Stimulated activated CD8-positive, alpha-beta memory T cell treated with anti-CD3 and anti-CD28 coated beads, Interleukin-12 subunit alpha, Interleukin-12 subunit beta, amount 100 ng/mL, for 24 hours (primary cell): ENCODE measurements around the gene PAFAH1B1.

Experiments
- DNase-seq: peaks from one replicate; pipeline ENCODE4 v3.0.0-alpha.2; 2020; ENCODE audit errors: extremely low read depth

The PAFAH1B1 gene

GRCh38 chr17:2719861-2720260 is 126.4 kb downstream of the PAFAH1B1 start:
- DNase-seq, result no peak

- DNase-seq, result no peak
These were observed 128.1 kb downstream of the PAFAH1B1 start for GRCh38 chr17:2721603-2722002.

GRCh38 chr17:2722611-2723010 is 129.2 kb downstream of the PAFAH1B1 start:
- DNase-seq, result no peak

- no peak for DNase-seq
These were observed 130.1 kb downstream of the PAFAH1B1 start for GRCh38 chr17:2723505-2723996.

- no peak for DNase-seq
These were observed 130.7 kb downstream of the PAFAH1B1 start for GRCh38 chr17:2723997-2724783.

- no peak for DNase-seq
These were observed 131.3 kb downstream of the PAFAH1B1 start for GRCh38 chr17:2724784-2725164.

- DNase-seq, result no peak
These were observed 137.4 kb downstream of the PAFAH1B1 start for GRCh38 chr17:2730764-2731353.

GRCh38 chr17:2731807-2732206 is 138.4 kb downstream of the PAFAH1B1 start:
- DNase-seq, result no peak

- DNase-seq, result no peak
These were observed 141.5 kb downstream of the PAFAH1B1 start for GRCh38 chr17:2734939-2735338.
